ENCODE results near the gene INTS1. TPM values are rescaled to one million over a fixed set of nuclear protein-coding genes. Genes with fewer than 3 reads are reported as not detected.

INTS1 gene
- total and polyA plus RNA-seq, 2 of the 4 experiments (the other 2 are of a cell fraction), result 9.3 to 40.1 TPM

DNA sequence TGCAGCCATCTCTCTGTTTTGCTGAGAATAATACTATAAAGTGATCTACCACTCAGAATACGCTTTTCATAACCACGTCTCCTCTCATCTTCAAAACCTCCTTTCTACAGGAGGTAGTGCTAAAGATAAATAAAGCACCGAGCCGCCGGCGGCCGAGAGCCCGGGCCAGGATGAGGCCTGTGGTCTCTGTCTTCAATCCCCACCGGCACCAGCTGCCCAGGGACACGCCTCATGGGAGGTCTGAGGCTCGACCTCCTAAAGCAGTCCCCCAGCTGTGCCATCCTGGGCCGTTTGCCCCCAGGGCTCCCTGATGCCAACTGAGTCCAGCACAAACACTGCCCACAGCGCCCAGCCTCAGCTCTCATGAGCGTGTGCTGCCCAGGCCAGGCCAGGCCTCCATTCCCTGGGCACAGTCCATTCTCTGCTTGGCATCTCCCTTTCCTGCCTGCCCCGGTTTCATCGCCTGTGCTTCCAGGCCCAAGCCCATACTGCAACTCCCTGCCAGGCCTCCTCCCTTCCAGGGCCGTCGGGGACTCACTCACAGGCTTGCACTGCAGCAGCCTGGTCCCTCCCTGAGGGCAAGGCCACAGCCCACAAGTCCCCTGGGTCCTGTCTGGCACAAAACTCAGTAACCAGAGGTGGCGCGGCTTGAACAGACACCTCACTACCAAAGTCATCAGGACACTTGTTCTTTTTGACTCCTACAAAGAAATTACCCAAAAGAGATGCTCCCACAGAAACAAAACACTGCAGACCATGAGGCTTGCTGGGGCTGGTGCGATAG, 2.5 kb downstream of the INTS1 start:
- dilution Hi-C loops (cut with HindIII; ENCODE audit: low sequenced_read_pairs, unreplicated experiment) (no loop called here), in situ Hi-C loops (cut with MboI; ENCODE audit: low sequenced_read_pairs) (no loop called here), intact Hi-C loops (cut with micrococcal nuclease) (loop anchor here (5.0 kb wide), 1 partner anchor 36 kb away; no protein-coding TSS in a partner anchor)
- Histone ChIP-seq H3K56ac (ENCODE audit: extremely low read depth, insufficient read depth, low read length) (no peak overlapping the region), H3K18ac (ENCODE audit: low read depth, low read length) (no peak overlapping the region), H2BK5ac (ENCODE audit: low read depth, low read length, poor library complexity, severe bottlenecking) (no peak overlapping the region), H4K5ac (ENCODE audit: low read depth, low read length) (no peak overlapping the region), H2AK9ac (replicated peaks; ENCODE audit: low read depth, low read length, poor library complexity) (peak overlapping the region; percentile 70), H2AFZ (replicated peaks; ENCODE audit: low read length, poor library complexity) (no peak overlapping the region), H2BK15ac (ENCODE audit: low read depth, low read length) (no peak overlapping the region), H3K4ac (ENCODE audit: low read depth, low read length) (no peak overlapping the region), H4K8ac (ENCODE audit: low read depth in 2 of 2, low read length in 2 of 2) (no peak overlapping the region), H4K91ac (ENCODE audit: insufficient read depth, low read depth, low read length) (no peak overlapping the region), H2BK120ac (ENCODE audit: low read depth, low read length) (no peak overlapping the region), H2AK5ac (ENCODE audit: low read depth, low read length) (no peak overlapping the region), H3K9me1 (ENCODE audit: insufficient read depth, low read length) (0 out of 2 replicates have a peak, but pooled peaks cover 3% of the 10 kb centered on the region), H3K36me3 (ENCODE audit: control insufficient read depth, insufficient read depth, low read length) (peaks cover 48% of the 10 kb centered on the region), H3K4me3 (ENCODE audit: insufficient read depth, low read depth, low read length) (no peak overlapping the region), H3K14ac (replicated peaks; ENCODE audit: low read depth, low read length) (no peak overlapping the region), H3K27me3 (ENCODE audit: control insufficient read depth, insufficient read depth, low read length) (no peaks in the 10 kb centered on the region), H3K9me3 (ENCODE audit: control insufficient read depth, insufficient read depth, low read length) (no peaks in the 10 kb centered on the region), H4K20me1 (ENCODE audit: insufficient read depth, low read length) (peaks cover 18% of the 10 kb centered on the region), H3K23ac (ENCODE audit: low read depth, low read length) (no peak overlapping the region), H3K4me1 (ENCODE audit: control insufficient read depth, insufficient read depth, low read length) (peaks cover 5% of the 10 kb centered on the region), H3K27ac (ENCODE audit: insufficient read depth, low read length) (no peak overlapping the region), H3K9ac (ENCODE audit: low read depth, low read length) (no peak overlapping the region), H3K79me1 (ENCODE audit: low read depth in 1 of 2, low read length in 2 of 2) (peaks cover 16 to 48% of the 10 kb centered on the region in 2 experiments), H2BK20ac (ENCODE audit: low read depth, low read length) (no peak overlapping the region), H3K4me2 (ENCODE audit: low read depth, low read length) (no peak overlapping the region)
- POLR2A ChIA-PET (ENCODE audit: unreplicated experiment), result no interaction called here
- no peak for ATAC-seq (ENCODE audit: low read depth)
- WGBS, 2 experiments (ENCODE audit: extremely low coverage in 2 of 2, insufficient read length in 1 of 2), result 95% methylated on average over 11 of the region's 21 CpGs; no CpG with 5 or more reads in 1 of the 2 experiments
- no peak for DNase-seq
- CTCF ChIA-PET, result no interaction called here
- BruUV-seq (replicated peaks), result no TSS peak
- TF ChIP-seq BHLHE40 (IDR thresholded peaks at IDR 0.05; ENCODE audit: low read depth, low read length) (no peak), RAD21 (IDR thresholded peaks at IDR 0.05; ENCODE audit: low read length) (no peak), NFE2L2 (IDR thresholded peaks at IDR 0.05; ENCODE audit: low read depth, low read length) (no peak), MAFK (IDR thresholded peaks at IDR 0.05; ENCODE audit: low read depth, low read length) (no peak), CHD1 (IDR thresholded peaks at IDR 0.05; ENCODE audit: low read depth, low read length) (no peak), RFX5 (IDR thresholded peaks at IDR 0.05; ENCODE audit: low read depth, low read length) (no peak), MXI1 (IDR thresholded peaks at IDR 0.05; ENCODE audit: borderline replicate concordance, low read depth, low read length) (no peak), SMC3 (IDR thresholded peaks at IDR 0.05; ENCODE audit: low read depth, low read length) (no peak), CEBPB (IDR thresholded peaks at IDR 0.05; ENCODE audit: low read depth, low read length) (no peak), FOS (IDR thresholded peaks at IDR 0.05; ENCODE audit: low read depth, low read length) (no peak)
- TF ChIP-seq, protein P1, sequence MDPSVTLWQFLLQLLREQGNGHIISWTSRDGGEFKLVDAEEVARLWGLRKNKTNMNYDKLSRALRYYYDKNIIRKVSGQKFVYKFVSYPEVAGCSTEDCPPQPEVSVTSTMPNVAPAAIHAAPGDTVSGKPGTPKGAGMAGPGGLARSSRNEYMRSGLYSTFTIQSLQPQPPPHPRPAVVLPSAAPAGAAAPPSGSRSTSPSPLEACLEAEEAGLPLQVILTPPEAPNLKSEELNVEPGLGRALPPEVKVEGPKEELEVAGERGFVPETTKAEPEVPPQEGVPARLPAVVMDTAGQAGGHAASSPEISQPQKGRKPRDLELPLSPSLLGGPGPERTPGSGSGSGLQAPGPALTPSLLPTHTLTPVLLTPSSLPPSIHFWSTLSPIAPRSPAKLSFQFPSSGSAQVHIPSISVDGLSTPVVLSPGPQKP (IDR thresholded peaks at IDR 0.05; ENCODE audit: borderline replicate concordance, low read depth, low read length), result no peak
- TF ChIP-seq, protein P2, sequence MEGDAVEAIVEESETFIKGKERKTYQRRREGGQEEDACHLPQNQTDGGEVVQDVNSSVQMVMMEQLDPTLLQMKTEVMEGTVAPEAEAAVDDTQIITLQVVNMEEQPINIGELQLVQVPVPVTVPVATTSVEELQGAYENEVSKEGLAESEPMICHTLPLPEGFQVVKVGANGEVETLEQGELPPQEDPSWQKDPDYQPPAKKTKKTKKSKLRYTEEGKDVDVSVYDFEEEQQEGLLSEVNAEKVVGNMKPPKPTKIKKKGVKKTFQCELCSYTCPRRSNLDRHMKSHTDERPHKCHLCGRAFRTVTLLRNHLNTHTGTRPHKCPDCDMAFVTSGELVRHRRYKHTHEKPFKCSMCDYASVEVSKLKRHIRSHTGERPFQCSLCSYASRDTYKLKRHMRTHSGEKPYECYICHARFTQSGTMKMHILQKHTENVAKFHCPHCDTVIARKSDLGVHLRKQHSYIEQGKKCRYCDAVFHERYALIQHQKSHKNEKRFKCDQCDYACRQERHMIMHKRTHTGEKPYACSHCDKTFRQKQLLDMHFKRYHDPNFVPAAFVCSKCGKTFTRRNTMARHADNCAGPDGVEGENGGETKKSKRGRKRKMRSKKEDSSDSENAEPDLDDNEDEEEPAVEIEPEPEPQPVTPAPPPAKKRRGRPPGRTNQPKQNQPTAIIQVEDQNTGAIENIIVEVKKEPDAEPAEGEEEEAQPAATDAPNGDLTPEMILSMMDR (conservative IDR thresholded peaks at IDR 0.05; ENCODE audit: low read depth, low read length), result no peak

Data from IMR-90 (cell line).